ENCODE measurements around the gene CDT1. TPM values are rescaled to one million over a fixed set of nuclear protein-coding genes. Genes with fewer than 3 reads are reported as not detected.

The CDT1 gene
- total RNA-seq, 4 donors from 2014 or later: 0.44 to 1.5 (median 1.4) TPM; not detected in 1

- no peaks in the 10 kb centered on the region for H3K27me3 ChIP-seq
- no peaks in the 10 kb centered on the region for H3K9me3 ChIP-seq
- H3K27ac ChIP-seq: no peak overlapping the region
- H3K36me3 ChIP-seq: peaks cover 0 to 74% (median 0%) of the 10 kb centered on the region in 3 donors
- no peaks in the 10 kb centered on the region for H3K4me1 ChIP-seq
- DNase-seq (ENCODE audit: low spot score in 2 of 2): no peak
- TF ChIP-seq EP300 (IDR thresholded peaks at IDR 0.05) (no peak), POLR2A (IDR thresholded peaks at IDR 0.05) (no peak), CTCF (IDR thresholded peaks at IDR 0.05) (no peak)
- 86 to 94% methylated on average over 13 of the region's 13 CpGs for WGBS, 2 donors
- no peak overlapping the region for H3K4me3 ChIP-seq
These were observed 29.5 kb downstream of the CDT1 start for GRCh38 chr16:88833086-88833485.

DNA sequence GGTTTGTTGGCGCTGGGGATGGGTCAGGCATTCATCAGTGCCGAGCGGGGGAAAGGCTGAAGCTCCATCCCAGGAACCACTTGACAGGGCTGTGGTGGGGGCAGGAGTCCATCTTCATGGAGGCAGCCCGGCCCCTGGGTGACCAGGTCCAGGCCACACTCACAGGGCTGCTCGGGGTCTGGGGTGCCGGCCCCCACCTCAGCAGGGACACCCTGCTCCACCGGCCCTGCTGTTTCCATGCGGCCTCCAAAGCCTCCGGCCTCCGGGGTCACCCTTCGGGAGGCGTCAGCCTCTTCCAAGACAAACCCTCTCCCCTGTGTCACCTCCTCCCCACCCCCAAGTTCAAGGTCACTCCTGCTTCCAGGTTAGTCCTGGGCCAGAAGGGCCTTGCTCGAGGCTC lies 31.1 kb downstream of the CDT1 start:
- no peak for DNase-seq (ENCODE audit: low spot score in 2 of 2)
- Histone ChIP-seq H3K27me3 (no peaks in the 10 kb centered on the region), H3K9me3 (no peaks in the 10 kb centered on the region), H3K4me1 (no peaks in the 10 kb centered on the region), H3K27ac (peak overlapping the region in 1 of 4 donors; percentile 29), H3K36me3 (peaks cover 0 to 74% (median 5%) of the 10 kb centered on the region in 3 donors), H3K4me3 (no peak overlapping the region)
- WGBS, 2 donors: 88 to 92% methylated on average over 9 to 13 of the region's 13 CpGs
- TF ChIP-seq POLR2A (IDR thresholded peaks at IDR 0.05) (no peak), EP300 (IDR thresholded peaks at IDR 0.05) (no peak), CTCF (IDR thresholded peaks at IDR 0.05) (no peak)

GRCh38 chr16:88835383-88835782 lies 31.8 kb downstream of the CDT1 start:
- H3K9me3 ChIP-seq: no peaks in the 10 kb centered on the region
- 77 to 86% methylated on average over 11 of the region's 11 CpGs for WGBS, 2 donors
- no peak overlapping the region for H3K27ac ChIP-seq
- TF ChIP-seq CTCF (IDR thresholded peaks at IDR 0.05) (no peak), POLR2A (IDR thresholded peaks at IDR 0.05) (no peak), EP300 (IDR thresholded peaks at IDR 0.05) (peak in 1 of 2 donors; percentile 12)
- H3K27me3 ChIP-seq: no peaks in the 10 kb centered on the region
- peaks cover 0 to 76% (median 10%) of the 10 kb centered on the region in 3 donors for H3K36me3 ChIP-seq
- H3K4me1 ChIP-seq: no peaks in the 10 kb centered on the region
- no peak overlapping the region for H3K4me3 ChIP-seq
- peak in 1 of 2 donors; percentile 16 for DNase-seq (ENCODE audit: low spot score in 2 of 2)

DNA sequence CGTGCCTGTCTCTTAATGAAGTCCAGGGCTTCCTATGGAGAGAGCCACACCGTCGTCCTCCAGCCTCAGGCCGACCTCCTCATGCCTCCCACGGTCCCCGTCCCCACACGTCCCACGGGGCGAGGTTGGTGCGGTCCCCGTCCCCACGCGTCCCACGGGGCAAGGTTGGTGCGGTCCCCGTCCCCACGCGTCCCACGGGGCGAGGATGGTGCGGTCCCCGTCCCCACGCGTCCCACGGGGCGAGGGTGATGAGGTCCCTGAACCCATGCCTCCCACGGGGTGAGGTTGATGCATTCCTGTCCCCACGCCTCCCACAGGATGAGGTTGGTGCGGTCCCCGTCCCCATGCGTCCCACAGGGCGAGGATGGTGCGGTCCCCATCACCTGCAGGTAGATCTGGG lies 32.2 kb downstream of the CDT1 start:
- Histone ChIP-seq H3K9me3 (no peaks in the 10 kb centered on the region), H3K27ac (no peak overlapping the region), H3K4me1 (no peaks in the 10 kb centered on the region), H3K4me3 (no peak overlapping the region), H3K36me3 (peaks cover 0 to 76% (median 10%) of the 10 kb centered on the region in 3 donors), H3K27me3 (no peaks in the 10 kb centered on the region)
- no peak for DNase-seq (ENCODE audit: low spot score in 2 of 2)
- TF ChIP-seq POLR2A (IDR thresholded peaks at IDR 0.05): no peak
- no peak for TF ChIP-seq EP300 (IDR thresholded peaks at IDR 0.05)
- no peak for TF ChIP-seq CTCF (IDR thresholded peaks at IDR 0.05)
- WGBS, 2 donors: 91 to 94% methylated on average over 33 of the region's 33 CpGs

- Histone ChIP-seq H3K4me3 (no peak overlapping the region), H3K9me3 (no peaks in the 10 kb centered on the region), H3K4me1 (no peaks in the 10 kb centered on the region), H3K27me3 (no peaks in the 10 kb centered on the region), H3K27ac (no peak overlapping the region), H3K36me3 (peaks cover 0 to 81% (median 10%) of the 10 kb centered on the region in 3 donors)
- 93 to 94% methylated on average over 11 to 17 of the region's 17 CpGs for WGBS, 2 donors
- DNase-seq (ENCODE audit: low spot score in 2 of 2): no peak
- no peak for TF ChIP-seq CTCF (IDR thresholded peaks at IDR 0.05)
- TF ChIP-seq POLR2A (IDR thresholded peaks at IDR 0.05): no peak
- no peak for TF ChIP-seq EP300 (IDR thresholded peaks at IDR 0.05)
These were observed 33.2 kb downstream of the CDT1 start for GRCh38 chr16:88836791-88837190.

Measured in tibial nerve (tissue), 4 donors.